ENCODE results near the gene LRRC75B. TPM values are rescaled to one million over a fixed set of nuclear protein-coding genes. Genes with fewer than 3 reads are reported as not detected.
A peak's percentile ranks its signal among the peaks of the same experiment; 100 is the strongest.
"Not testable (repeated sequence)": the region's sequence is repeated elsewhere in the genome, so short reads cannot be mapped to it uniquely, and the experiment has no call there.

Gene LRRC75B
- 10.2 TPM for total RNA-seq
- long read RNA-seq, partial matches to known transcripts, result 4 of 35 reads
- long read RNA-seq, other reads (novel, unspliced or antisense), result 21 of 35 reads

- H3K27ac ChIP-seq, result peak within 1 kb of the TSS; percentile 72
- ATAC-seq (peak; percentile 94), DNase-seq (peak; percentile 91)
- intact Hi-C loops (cut with DNase I), result no loop called here
- peaks cover 16% of the 10 kb centered on the region for H3K4me1 ChIP-seq
- H3K9me3 ChIP-seq, result no peaks in the 10 kb centered on the region
- H3K4me3 ChIP-seq, result peak within 1 kb of the TSS; percentile 68
- TF ChIP-seq, protein P1, sequence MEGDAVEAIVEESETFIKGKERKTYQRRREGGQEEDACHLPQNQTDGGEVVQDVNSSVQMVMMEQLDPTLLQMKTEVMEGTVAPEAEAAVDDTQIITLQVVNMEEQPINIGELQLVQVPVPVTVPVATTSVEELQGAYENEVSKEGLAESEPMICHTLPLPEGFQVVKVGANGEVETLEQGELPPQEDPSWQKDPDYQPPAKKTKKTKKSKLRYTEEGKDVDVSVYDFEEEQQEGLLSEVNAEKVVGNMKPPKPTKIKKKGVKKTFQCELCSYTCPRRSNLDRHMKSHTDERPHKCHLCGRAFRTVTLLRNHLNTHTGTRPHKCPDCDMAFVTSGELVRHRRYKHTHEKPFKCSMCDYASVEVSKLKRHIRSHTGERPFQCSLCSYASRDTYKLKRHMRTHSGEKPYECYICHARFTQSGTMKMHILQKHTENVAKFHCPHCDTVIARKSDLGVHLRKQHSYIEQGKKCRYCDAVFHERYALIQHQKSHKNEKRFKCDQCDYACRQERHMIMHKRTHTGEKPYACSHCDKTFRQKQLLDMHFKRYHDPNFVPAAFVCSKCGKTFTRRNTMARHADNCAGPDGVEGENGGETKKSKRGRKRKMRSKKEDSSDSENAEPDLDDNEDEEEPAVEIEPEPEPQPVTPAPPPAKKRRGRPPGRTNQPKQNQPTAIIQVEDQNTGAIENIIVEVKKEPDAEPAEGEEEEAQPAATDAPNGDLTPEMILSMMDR (IDR thresholded peaks at IDR 0.05), result no peak
- H3K36me3 ChIP-seq, result peaks cover 11% of the 10 kb centered on the region
- no peaks in the 10 kb centered on the region for H3K27me3 ChIP-seq (ENCODE audit: low read depth)
These were observed at the start of gene LRRC75B for GRCh38 chr22:24592851-24593558. Gene LRRC75B, minus strand, starts transcription at chr22:24593073. Its CDS starts 34 bp downstream, at chr22:24593039.

DNA sequence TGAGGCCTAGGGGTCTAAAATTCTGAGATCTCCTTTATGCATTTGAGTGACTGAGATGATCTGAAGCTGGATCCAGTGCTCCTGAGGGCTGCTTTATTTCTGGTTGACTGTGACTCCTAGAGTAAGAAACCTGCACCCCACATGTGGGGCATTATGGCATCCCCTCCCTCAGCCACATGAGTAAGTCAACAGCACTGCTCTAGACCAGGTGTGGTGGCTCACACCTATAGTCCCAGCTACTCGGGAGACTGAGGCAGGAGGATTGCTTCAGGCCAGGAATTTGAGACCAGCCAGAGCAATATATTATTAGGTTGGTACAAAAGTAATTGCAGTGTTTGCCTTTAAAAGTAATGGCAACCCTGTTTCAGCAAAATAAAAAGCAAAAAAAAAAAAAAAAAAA lies 49.4 kb upstream of the LRRC75B start:
- H3K27ac ChIP-seq; H3K9me3 ChIP-seq; DNase-seq; H3K4me3 ChIP-seq; intact Hi-C loops (cut with DNase I); H3K4me1 ChIP-seq; H3K36me3 ChIP-seq; H3K27me3 ChIP-seq (ENCODE audit: low read depth); ATAC-seq: not testable (repeated sequence)

- intact Hi-C loops (cut with DNase I); H3K27ac ChIP-seq; H3K4me1 ChIP-seq; H3K36me3 ChIP-seq; H3K4me3 ChIP-seq; H3K27me3 ChIP-seq (ENCODE audit: low read depth); H3K9me3 ChIP-seq; ATAC-seq; DNase-seq: not testable (repeated sequence)
These were observed 43.6 kb upstream of the LRRC75B start for GRCh38 chr22:24636513-24636912.

DNA sequence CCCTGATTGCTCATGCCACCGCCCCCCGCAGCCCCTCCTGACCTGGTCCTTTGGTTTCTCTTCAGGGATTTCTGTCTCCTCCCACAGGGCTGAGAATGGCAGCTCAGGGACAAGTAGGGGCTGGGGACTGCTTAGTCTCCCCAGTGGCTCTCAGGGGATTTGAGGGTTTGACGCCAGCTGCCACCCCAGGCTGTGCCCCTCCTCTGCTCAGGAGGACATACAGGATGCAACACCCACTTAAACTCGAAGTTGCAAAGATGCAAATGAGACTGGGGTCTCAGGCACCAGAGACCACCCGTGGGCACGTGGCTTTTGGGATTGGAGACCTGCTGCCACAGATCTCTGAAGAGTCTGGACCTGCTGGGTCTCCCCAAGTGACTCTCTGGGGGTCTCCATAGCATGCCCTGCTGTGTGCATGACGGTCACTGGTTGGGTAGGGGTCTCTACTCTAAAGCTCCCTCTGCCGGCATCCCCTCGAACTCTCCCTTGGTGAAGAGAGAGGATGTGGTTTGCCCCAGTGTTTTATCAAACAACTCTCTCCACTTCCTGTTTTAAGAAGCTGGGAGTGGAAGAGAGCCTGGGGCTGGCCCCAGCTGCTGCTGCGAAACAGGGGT lies 42.0 kb upstream of the LRRC75B start:
- H3K27me3 ChIP-seq (ENCODE audit: low read depth); H3K36me3 ChIP-seq; DNase-seq; H3K9me3 ChIP-seq; intact Hi-C loops (cut with DNase I); ATAC-seq; H3K4me3 ChIP-seq; H3K27ac ChIP-seq: not testable (repeated sequence)
- peaks cover 13% of the 10 kb centered on the region for H3K4me1 ChIP-seq

- H3K9me3 ChIP-seq; intact Hi-C loops (cut with DNase I); H3K36me3 ChIP-seq; H3K27me3 ChIP-seq (ENCODE audit: low read depth); DNase-seq; H3K27ac ChIP-seq: not testable (repeated sequence)
- Histone ChIP-seq H3K4me1 (peaks cover 13% of the 10 kb centered on the region), H3K4me3 (peak overlapping the region; percentile 19)
- peak; percentile 37 to 49 for ATAC-seq
These were observed 40.6 kb upstream of the LRRC75B start for GRCh38 chr22:24633231-24634023.

DNA sequence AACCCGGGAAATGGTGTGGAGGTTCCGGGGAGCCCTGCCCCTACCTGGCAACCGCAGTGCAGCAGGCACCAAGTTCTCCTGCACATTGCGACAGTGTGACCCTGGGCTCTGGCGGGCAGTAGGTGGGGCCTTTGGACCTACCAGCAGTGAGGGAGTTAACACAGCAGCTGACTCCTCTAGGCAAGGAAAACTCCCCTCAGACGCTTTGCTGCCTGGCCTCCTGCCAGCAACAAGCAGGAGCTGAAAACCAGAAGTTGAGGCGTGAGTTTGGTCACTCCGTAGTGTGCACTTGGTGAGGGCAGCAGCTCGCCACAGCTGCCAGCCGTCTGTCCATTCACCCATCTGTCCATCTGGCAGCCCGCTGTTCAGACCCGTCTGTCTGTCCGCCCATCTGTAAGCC lies 39.8 kb upstream of the LRRC75B start:
- H3K4me3 ChIP-seq, result peak overlapping the region; percentile 19
- peaks cover 13% of the 10 kb centered on the region for H3K4me1 ChIP-seq
- ATAC-seq; H3K36me3 ChIP-seq; H3K9me3 ChIP-seq; intact Hi-C loops (cut with DNase I); DNase-seq; H3K27ac ChIP-seq; H3K27me3 ChIP-seq (ENCODE audit: low read depth): not testable (repeated sequence)

GRCh38 chr22:24631430-24632122 lies 38.7 kb upstream of the LRRC75B start:
- H3K9me3 ChIP-seq; H3K36me3 ChIP-seq; H3K27me3 ChIP-seq (ENCODE audit: low read depth); intact Hi-C loops (cut with DNase I); H3K4me3 ChIP-seq: not testable (repeated sequence)
- DNase-seq (peak; percentile 81), ATAC-seq (peak; percentile 72 to 76)
- Histone ChIP-seq H3K27ac (peak overlapping the region; percentile 73), H3K4me1 (peaks cover 13% of the 10 kb centered on the region)

DNA sequence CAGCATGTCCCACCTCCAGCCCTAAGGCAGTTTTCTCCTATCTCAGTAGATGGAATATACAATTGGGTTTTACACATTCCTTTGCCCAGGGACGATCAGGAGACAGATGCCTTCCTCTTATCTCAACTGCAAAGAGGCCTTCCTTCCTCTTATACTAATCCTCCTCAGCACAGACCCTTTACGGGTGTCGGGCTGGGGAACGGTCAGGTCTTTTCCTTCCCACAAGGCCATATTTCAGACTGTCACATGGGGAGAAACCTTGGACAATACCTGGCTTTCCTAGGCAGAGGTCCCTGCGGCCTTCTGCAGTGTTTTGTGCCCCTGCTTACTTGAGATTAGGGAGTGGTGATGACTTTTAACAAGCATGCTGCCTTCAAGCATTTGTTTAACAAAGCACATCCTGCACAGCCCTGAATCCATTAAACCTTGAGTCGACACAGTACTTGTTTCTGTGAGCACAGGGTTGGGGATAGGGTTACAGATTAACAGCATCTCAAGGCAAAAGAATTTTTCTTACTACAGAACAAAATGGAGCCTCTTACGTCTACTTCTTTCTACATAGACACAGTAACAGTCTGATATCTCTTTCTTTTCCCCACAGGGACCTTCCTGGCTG lies 38.0 kb upstream of the LRRC75B start:
- DNase-seq; H3K9me3 ChIP-seq; H3K36me3 ChIP-seq; H3K27me3 ChIP-seq (ENCODE audit: low read depth); ATAC-seq; intact Hi-C loops (cut with DNase I); H3K4me3 ChIP-seq: not testable (repeated sequence)
- Histone ChIP-seq H3K27ac (peak overlapping the region; percentile 73), H3K4me1 (peaks cover 13% of the 10 kb centered on the region)

Measured in lower lobe of right lung (tissue), 2 donors.